Measurements from ENCODE around the gene PARVG.

The PARVG gene

DNA sequence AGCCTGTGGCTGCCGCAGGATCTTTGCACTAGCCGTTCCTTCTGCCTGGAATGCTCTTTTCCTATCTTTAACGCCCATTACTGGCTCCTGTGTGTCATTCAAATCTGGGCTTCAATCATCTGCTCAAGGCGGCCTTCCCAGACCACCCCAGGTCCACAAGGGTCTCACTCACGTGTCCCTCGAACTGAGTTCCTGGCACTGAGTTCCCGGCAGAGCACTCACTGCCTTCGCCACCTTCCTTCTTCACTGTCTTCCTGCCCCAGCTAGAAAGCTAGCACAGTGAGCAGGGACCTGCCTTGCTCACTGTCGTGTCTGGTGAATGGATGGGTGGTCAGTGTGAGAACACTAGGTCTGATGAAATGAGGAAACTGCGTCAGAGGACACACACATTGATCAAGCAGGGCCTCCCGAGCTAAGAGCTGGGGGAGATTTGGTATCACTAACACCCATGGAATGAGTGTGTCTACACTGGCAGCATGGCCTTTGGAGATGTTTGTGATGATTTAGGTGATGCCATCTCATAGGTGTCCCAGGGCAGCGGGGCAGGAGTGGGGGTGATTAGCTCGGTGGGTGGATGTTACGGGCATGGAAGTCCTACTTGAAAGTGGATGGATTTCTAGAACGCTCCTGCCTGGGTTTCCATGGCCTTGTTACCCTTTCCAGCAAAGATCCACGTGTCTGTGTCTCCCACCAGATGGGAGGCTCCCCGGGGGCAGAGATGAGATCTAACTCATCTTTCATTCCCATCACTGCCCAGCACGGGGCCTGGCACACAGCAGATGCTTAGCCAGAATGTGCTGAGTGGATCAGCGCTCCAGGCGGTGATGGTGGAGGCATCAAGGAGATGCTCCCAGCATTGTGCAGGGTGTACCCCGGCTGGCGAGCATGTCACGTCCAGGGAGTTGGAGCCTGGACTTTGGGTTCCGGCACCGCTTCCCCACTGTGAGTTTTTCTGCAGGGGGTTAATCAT lies 67.5 kb downstream of the PARVG start:
- Histone ChIP-seq H3K36me3 (ENCODE audit: control insufficient read depth, insufficient read depth, low read length) (no peaks in the 10 kb centered on the region), H3K4me3 (ENCODE audit: low read depth, low read length) (no peak overlapping the region), H3K4me2 (ENCODE audit: low read length) (no peak overlapping the region), H3K79me2 (no peaks in the 10 kb centered on the region), H3K4me1 (no peaks in the 10 kb centered on the region), H3K9me3 (ENCODE audit: control insufficient read depth, low read length) (no peaks in the 10 kb centered on the region), H3K27ac (no peak overlapping the region), H2AFZ (no peak overlapping the region), H3K9ac (no peak overlapping the region), H3K27me3 (ENCODE audit: control insufficient read depth, insufficient read depth, low read length) (no peaks in the 10 kb centered on the region)
- TF ChIP-seq, protein P1, sequence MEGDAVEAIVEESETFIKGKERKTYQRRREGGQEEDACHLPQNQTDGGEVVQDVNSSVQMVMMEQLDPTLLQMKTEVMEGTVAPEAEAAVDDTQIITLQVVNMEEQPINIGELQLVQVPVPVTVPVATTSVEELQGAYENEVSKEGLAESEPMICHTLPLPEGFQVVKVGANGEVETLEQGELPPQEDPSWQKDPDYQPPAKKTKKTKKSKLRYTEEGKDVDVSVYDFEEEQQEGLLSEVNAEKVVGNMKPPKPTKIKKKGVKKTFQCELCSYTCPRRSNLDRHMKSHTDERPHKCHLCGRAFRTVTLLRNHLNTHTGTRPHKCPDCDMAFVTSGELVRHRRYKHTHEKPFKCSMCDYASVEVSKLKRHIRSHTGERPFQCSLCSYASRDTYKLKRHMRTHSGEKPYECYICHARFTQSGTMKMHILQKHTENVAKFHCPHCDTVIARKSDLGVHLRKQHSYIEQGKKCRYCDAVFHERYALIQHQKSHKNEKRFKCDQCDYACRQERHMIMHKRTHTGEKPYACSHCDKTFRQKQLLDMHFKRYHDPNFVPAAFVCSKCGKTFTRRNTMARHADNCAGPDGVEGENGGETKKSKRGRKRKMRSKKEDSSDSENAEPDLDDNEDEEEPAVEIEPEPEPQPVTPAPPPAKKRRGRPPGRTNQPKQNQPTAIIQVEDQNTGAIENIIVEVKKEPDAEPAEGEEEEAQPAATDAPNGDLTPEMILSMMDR (IDR thresholded peaks at IDR 0.05) = no peak

DNA sequence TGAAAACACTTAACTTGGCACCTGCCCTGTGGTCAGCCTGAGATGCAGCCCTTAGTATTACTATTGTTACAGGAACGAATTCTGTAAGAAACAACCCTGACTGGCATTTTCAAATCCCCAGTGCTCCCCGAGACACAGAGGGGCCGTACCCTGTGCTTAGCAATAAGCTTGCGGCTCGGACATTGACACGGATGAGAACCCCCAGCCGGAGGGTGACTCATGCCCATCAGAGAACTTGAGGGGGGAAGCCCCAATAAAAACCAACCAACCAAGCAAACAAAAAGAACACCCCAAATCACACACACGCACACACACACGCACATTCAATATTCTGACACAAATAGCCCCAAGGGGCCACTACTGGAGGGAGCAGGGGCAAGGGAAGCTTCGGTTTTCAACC lies 68.2 kb downstream of the PARVG start:
- Histone ChIP-seq H3K79me2 (no peaks in the 10 kb centered on the region), H3K36me3 (ENCODE audit: control insufficient read depth, insufficient read depth, low read length) (no peaks in the 10 kb centered on the region), H3K9ac (no peak overlapping the region), H3K4me2 (ENCODE audit: low read length) (no peak overlapping the region), H3K9me3 (ENCODE audit: control insufficient read depth, low read length) (no peaks in the 10 kb centered on the region), H3K27me3 (ENCODE audit: control insufficient read depth, insufficient read depth, low read length) (no peaks in the 10 kb centered on the region), H2AFZ (no peak overlapping the region), H3K4me3 (ENCODE audit: low read depth, low read length) (no peak overlapping the region), H3K27ac (no peak overlapping the region), H3K4me1 (no peaks in the 10 kb centered on the region)
- TF ChIP-seq, protein P1 (IDR thresholded peaks at IDR 0.05) = no peak

DNA sequence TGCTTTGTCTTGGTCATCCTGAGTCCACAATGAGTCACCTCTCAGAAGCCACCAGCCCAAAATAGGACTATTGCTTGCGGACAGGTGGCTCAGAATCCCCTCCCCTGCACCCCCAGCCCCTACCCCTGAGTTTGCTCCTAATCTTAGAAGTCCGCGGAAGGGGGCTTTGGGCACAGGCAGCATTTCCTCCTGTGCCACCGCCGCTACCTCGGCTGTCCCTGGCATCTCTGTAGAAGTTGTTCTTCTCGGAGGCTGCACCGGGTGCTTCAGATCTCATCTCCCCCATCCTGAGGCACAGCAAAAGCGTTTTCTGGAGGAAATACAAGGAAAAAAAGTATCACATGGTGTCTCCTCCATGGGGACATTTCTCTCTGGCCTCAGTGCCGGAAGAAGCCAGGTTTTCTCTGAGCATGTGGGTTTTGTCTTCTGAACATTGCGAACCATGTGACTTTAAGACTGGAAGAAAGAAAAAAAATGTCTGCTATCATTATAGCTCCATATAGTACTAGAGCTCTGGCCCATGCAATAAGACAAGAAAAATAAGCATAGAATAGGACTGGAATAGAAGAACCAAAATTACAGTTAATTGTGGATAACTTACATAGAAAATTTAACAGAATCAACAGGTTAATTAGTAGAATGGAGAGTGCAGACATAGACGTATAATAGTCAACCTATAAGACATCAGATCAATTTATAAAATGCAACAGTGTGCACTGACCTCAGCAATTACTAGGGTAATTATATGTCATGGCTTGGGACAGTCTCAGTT lies 68.8 kb downstream of the PARVG start:
- TF ChIP-seq, protein P1 (IDR thresholded peaks at IDR 0.05) = no peak
- no peak overlapping the region for H3K4me3 ChIP-seq (ENCODE audit: low read depth, low read length)
- no peaks in the 10 kb centered on the region for H3K9me3 ChIP-seq (ENCODE audit: control insufficient read depth, low read length)
- no peaks in the 10 kb centered on the region for H3K4me1 ChIP-seq
- H3K79me2 ChIP-seq = no peaks in the 10 kb centered on the region
- no peaks in the 10 kb centered on the region for H3K36me3 ChIP-seq (ENCODE audit: control insufficient read depth, insufficient read depth, low read length)
- H3K27ac ChIP-seq = no peak overlapping the region
- H3K4me2 ChIP-seq (ENCODE audit: low read length) = no peak overlapping the region
- no peak overlapping the region for H2AFZ ChIP-seq
- H3K27me3 ChIP-seq (ENCODE audit: control insufficient read depth, insufficient read depth, low read length) = no peaks in the 10 kb centered on the region
- no peak overlapping the region for H3K9ac ChIP-seq

DNA sequence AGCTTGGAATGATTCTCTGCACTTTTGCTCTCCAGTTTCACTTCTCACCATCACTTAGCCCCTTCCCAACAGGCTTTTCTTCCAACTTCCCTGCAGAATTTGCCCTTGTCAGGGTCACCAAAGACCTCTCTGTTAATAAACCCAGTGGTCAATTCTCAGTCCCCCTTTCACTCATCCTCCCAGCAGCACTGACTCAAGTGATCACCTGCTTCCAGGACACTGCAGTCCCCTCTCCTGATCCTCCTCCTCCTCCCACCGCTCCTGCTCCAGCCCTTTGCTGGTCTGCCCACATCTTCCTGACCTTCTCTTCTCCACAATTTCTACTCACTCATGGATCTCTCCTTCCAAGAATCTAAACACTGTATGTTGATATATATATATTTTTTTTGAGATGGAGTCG lies 74.1 kb downstream of the PARVG start:
- Histone ChIP-seq H3K4me3 (ENCODE audit: low read depth, low read length) (no peak overlapping the region), H3K27me3 (ENCODE audit: control insufficient read depth, insufficient read depth, low read length) (no peaks in the 10 kb centered on the region)

More for the DNA sequence above, 74.1 kb downstream of the PARVG start:
- no peak overlapping the region for H3K9ac ChIP-seq
- no peaks in the 10 kb centered on the region for H3K36me3 ChIP-seq (ENCODE audit: control insufficient read depth, insufficient read depth, low read length)
- no peaks in the 10 kb centered on the region for H3K4me1 ChIP-seq
- H2AFZ ChIP-seq = no peak overlapping the region
- no peaks in the 10 kb centered on the region for H3K79me2 ChIP-seq
- no peak overlapping the region for H3K27ac ChIP-seq
- no peaks in the 10 kb centered on the region for H3K9me3 ChIP-seq (ENCODE audit: control insufficient read depth, low read length)
- no peak overlapping the region for H3K4me2 ChIP-seq (ENCODE audit: low read length)
- TF ChIP-seq, protein P1 (IDR thresholded peaks at IDR 0.05) = no peak

Measured in parathyroid adenoma (tissue), 2 donors.